HG02885 (cell line): ENCODE measurements around the gene CLSTN2.

ENCODE experiments used
- ATAC-seq: cut with Tn5 transposase; IDR thresholded peaks from one replicate; pipeline ENCODE4 v1.9.1; 2021; ENCODE audit warnings: mild to moderate bottlenecking; ENCODE audit not compliant: unreplicated experiment, poor library complexity

CLSTN2 gene

GRCh38 chr3:140035871-140036270 is 100.9 kb downstream of the CLSTN2 start:
- ATAC-seq: no peak

- no peak for ATAC-seq
These were observed 115.4 kb downstream of the CLSTN2 start for GRCh38 chr3:140050396-140050795.

- no peak for ATAC-seq
These were observed 116.3 kb downstream of the CLSTN2 start for GRCh38 chr3:140051019-140051957.

GRCh38 chr3:140052771-140053702 is 118.1 kb downstream of the CLSTN2 start:
- no peak for ATAC-seq

GRCh38 chr3:140053794-140054193 is 118.8 kb downstream of the CLSTN2 start:
- ATAC-seq: no peak

- ATAC-seq: no peak
These were observed 120.3 kb downstream of the CLSTN2 start for GRCh38 chr3:140055092-140055791.

- no peak for ATAC-seq
These were observed 121.1 kb downstream of the CLSTN2 start for GRCh38 chr3:140056047-140056446.

- ATAC-seq: no peak
These were observed 126.2 kb downstream of the CLSTN2 start for GRCh38 chr3:140061211-140061610.

GRCh38 chr3:140062461-140062860 is 127.5 kb downstream of the CLSTN2 start:
- ATAC-seq: no peak

- no peak for ATAC-seq
These were observed 132.5 kb downstream of the CLSTN2 start for GRCh38 chr3:140067487-140067886.

- no peak for ATAC-seq
These were observed 133.6 kb downstream of the CLSTN2 start for GRCh38 chr3:140068494-140069017.

- ATAC-seq: no peak
These were observed 138.5 kb downstream of the CLSTN2 start for GRCh38 chr3:140073278-140074045.

GRCh38 chr3:140076552-140076951 is 141.6 kb downstream of the CLSTN2 start:
- no peak for ATAC-seq

GRCh38 chr3:140077406-140077805 is 142.4 kb downstream of the CLSTN2 start:
- no peak for ATAC-seq

- ATAC-seq: no peak
These were observed 143.4 kb downstream of the CLSTN2 start for GRCh38 chr3:140078343-140078742.

- ATAC-seq: no peak
These were observed 144.0 kb downstream of the CLSTN2 start for GRCh38 chr3:140078940-140079339.

- ATAC-seq: no peak
These were observed 146.9 kb downstream of the CLSTN2 start for GRCh38 chr3:140081887-140082286.

- no peak for ATAC-seq
These were observed 150.0 kb downstream of the CLSTN2 start for GRCh38 chr3:140085001-140085400.

GRCh38 chr3:140086642-140087041 is 151.7 kb downstream of the CLSTN2 start:
- ATAC-seq: no peak
